ENCODE results near the gene EHMT1.
A peak's percentile ranks its signal among the peaks of the same experiment; 100 is the strongest.
"Not testable (repeated sequence)": the region's sequence is repeated elsewhere in the genome, so short reads cannot be mapped to it uniquely, and the experiment has no call there.

The EHMT1 gene

DNA sequence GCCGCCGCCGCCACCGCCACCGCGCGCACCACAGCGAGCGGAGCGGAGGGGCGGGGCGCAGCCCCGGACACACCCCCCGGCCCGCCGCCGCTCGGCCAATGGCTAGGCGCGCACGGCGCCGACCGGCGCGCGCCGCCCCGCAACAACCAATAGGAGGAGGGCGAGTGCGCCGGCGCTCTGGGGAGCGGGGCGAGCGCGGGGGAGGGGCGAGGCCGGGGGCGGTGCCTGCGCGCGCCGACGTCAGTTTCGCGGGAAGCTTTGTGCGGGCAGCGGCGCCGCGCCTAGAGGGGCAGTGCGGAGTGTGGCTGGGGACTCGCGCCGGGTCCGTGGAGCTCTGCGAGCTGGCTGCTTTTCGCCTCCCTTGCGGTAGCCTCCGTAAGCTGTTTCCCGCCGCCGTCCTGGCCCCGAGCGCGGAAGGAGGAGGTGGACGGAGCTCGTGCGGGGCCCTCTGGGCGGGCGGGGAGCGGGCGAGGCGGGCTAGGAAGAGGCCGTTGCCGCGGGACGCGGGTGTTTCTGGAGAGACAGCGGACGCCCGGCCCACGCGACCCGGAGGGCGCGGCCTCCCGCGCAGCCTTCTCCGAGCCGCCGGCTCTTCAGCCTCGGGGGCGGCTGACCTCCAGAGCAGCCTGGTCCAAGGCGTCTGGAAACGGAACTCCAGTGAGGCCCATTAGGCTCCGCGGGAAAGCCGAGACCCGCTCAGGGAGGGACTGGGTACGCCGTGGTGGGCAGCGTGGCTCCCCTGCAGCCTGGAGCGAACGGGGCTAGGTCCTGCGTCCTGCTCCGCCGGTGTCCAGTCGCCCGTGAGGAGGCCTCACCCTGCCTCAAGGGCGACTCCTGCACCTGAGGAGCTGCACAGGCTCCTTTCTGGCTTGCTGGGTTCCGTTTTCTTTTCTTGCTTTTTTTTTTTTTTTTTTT lies 28.1 kb upstream of the EHMT1 start, which contains the start of gene ZMYND19:
Gene ZMYND19, minus strand, starts transcription at position 44 of the 915 bp plus-strand sequence. CDS start 249 bp downstream, outside the sequence.
- DNase-seq: peak; percentile 85

DNA sequence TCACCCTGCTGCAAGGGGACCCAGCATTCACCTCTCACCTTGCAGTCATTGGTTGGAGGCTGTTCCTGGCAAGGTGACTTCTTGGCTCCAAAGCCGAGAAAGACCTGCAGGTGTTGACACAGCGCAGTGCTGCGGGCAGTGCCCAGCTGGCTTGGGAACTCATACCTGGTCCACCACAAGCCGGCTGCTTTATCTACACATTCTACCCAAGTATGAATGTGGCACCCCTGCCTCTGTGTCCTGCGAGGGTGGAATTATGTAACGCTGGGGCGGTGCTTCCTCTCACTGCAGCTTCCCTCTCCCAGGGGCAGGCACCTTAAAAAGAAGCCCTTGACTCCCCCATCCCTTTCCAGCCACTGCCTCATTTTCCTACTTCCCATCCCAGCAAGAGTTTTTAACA lies 26.0 kb upstream of the EHMT1 start:
- DNase-seq: no peak

DNA sequence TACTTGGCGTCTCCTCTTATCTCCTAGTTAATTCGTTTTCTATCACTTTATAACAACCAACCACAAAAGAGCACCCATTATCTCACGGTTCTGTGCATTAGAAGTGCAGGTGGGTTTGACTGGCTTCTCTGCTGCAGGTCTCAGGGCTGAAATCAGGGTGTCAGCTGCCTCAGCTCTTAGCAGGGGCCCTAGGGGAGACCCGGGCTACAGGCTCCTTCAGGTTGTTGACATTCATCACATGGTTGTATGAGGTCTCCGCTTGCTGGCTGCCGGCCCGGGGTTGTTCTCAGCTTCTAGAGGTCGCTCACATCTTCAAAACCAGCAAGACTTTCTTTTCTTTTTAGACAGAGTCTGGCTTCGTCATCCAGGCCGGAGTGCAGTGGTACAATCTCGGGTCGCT lies 25.6 kb upstream of the EHMT1 start:
- no peak for DNase-seq

DNA sequence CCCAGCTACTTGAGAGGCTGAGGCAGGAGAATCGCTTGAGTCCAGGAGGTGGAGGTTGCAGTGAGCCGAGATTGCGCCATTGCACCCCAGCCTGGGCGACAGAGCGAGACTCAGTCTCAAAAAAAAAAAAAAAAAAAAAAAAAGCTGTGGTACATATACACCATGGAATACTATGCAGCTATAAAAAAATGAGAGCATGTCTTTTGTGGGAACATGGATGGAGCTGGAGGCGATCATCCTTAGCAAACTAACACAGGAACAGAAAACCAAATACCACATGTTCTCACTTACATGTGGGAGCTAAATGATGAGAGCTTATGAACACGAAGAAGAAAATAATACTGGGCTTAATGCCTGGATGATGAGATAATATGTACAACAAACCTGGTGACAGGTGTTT lies 22.2 kb upstream of the EHMT1 start:
- DNase-seq: not testable (repeated sequence)

GRCh38 chr9:137598943-137599342 lies 19.9 kb upstream of the EHMT1 start:
- no peak for DNase-seq

- DNase-seq: no peak
Observed at GRCh38 chr9:137602661-137603060, 16.1 kb upstream of the EHMT1 start.

- no peak for DNase-seq
Observed at GRCh38 chr9:137603879-137604278, 14.9 kb upstream of the EHMT1 start.

DNA sequence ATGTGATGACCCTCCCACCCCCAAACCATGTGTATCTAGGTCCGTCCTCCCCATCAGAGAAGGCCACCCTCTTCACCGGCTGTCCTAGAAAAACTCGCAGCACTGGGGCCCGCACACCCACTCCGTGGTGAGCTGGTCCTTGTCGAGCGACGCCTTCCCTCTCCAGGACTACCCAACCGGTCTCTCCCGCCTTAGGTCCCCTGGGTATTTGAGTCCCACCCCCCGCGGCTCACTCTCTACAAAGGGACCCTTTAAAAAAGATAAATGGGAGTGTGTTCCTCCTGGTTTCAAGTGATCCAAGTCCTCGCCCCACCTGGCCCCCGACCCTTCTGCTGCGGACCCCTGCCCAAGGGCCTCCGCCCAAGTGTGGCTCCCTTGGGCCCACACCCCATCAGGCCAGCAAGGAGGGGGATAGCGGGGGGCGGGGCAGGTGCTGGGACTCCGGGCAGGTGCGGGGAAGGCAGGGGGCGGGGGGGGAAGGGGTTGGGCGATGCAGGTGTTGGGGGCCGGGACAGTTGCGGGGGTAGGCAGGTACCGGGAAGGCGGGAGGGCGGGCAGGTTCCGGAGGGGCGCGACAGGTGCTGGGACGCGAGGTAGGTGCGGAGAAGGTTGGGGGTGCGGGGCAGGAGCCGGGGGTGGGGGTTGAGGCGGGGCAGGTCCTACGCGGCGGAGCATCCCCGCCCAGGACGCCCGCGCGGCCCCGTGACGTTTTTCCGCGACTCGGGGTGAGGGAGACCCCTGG lies 14.3 kb upstream of the EHMT1 start:
- DNase-seq: no peak

- DNase-seq: peak; percentile 64
Observed at GRCh38 chr9:137605121-137606004, 13.4 kb upstream of the EHMT1 start, which contains the start of gene ARRDC1. TSS of gene ARRDC1 (plus strand) at chr9:137605686. CDS start at chr9:137605718, 32 bp downstream.

DNA sequence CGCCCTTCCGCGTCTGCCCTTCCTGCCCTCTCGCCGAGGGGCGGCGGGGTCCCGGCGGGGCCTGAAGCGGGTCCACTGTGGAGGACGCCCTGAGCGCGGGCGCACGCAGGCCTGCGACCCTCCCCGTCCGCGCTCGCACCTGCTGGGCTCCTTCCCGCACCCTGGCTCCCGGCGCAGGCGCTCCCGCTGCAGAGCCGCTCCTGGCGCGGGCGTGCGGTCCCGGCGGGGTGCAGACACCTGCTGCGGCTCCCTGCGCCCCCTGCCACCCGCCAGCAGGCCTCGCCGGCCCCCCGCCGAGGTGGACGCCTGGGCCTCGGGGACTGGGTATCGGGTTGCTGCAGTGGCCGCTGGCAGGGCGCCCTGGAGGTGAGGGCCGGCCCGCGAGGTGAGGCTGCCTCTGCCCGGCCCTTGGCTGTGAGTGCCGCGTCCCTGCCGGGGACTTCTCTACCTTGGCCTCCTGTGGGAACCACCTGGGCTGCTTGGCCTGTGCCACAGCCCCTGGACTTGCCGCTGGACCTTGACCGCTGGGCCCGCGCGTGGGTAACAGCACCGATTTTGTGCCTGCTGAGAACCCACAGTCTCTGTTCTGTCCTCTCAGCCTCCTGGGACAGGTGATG lies 12.7 kb upstream of the EHMT1 start:
- no peak for DNase-seq

GRCh38 chr9:137606734-137607138 lies 12.1 kb upstream of the EHMT1 start:
- DNase-seq: no peak

DNA sequence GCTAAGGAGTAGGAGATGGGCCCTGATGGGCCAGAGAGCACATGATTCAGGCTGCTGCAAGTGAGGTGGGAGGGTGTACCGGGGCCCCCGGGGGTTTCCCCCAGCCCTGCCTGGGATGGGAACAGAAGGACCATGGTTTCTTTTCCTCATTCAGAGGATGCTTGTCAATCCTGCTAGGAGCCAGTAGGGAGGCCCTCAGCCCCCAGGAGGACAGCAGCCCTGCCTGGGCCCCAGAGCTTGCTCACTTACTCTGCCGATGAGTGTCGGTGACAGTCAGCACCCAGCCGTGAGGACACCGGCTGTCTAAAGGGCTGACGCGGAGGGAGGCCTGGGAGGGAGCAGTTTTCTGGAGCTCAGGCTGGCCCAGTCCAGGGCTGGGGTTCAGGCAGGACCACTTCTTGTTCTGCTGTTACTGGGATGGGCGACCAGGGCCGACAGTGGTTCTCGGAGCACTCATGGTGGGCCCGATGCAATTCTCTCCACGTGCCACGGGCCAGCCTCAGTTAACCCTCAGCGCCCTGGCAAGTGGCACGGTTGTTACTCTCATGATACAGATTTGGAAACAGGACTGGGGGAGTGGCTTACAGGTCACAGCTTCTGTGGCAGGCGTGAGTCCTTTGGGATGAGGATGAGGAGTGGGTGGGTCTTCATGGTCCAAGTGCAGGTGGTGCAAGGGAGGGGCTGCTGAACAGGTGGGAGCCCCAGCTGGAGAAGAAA lies 11.5 kb upstream of the EHMT1 start:
- DNase-seq: no peak

DNA sequence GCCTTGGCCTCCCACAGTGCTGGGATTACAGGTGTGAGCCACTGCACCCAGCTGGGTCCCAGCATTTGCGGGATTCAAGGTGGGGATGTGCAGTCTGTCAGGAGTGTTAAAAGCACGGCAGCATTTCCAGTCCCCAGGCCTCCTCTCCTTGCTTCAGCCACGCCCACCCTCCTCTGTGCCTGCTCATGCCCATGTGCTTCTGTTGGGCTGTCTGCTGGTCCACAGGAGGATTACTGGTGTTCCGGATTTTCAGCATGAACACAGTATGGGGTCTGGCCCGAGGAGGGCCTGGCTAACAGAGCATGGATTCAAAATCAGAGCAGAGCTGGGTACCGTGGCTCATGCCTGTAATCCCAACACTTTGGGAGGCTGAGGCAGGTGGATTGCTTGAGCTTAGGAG lies 7.9 kb upstream of the EHMT1 start:
- DNase-seq: no peak

GRCh38 chr9:137611623-137612609 lies 6.9 kb upstream of the EHMT1 start:
- DNase-seq: no peak

- no peak for DNase-seq
Observed at GRCh38 chr9:137612741-137613142, 6.1 kb upstream of the EHMT1 start.

DNA sequence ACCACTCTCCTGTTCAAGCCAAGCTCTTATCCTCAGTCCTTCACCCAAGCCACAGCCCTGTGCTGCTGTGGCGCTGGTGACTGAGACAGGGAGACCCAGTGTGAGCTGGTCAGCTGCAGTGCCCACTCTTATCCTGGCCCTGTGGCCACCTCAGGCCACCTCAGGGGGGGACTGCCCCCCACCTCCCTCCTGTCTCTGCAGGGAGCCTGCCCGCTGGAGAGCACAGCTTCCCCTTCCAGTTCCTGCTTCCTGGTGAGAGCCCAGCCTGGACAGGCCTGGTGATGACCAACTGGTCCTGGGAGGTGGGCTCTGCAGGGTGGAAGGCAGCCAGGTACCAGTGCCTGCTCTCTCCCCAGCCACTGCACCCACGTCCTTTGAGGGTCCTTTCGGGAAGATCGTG lies 5.5 kb upstream of the EHMT1 start:
- DNase-seq: no peak

GRCh38 chr9:137613738-137614523 lies 4.9 kb upstream of the EHMT1 start:
- no peak for DNase-seq

DNA sequence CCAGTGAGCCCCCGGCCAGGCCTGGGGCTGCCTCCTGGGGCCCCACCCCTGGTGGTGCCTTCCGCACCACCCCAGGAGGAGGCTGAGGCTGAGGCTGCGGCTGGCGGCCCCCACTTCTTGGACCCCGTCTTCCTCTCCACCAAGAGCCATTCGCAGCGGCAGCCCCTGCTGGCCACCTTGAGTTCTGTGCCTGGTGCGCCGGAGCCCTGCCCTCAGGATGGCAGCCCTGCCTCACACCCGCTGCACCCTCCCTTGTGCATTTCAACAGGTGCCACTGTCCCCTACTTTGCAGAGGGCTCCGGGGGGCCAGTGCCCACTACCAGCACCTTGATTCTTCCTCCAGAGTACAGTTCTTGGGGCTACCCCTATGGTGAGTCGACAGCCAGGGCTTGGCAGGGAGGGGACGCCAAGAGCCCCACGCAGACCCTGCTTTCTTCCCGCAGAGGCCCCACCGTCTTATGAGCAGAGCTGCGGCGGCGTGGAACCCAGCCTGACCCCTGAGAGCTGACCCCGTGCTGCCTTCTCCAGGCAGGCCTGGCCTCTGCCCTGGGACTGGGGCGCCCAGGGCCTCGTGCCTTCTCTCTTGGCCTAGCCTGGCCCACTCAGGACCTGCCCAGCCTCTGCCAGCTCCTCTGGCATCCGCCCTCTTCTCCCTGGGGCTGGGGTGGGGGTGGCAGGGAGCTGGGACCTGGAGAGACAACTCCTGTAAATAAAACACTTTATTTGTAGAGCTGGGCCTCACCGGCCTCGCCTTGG lies 4.0 kb upstream of the EHMT1 start:
- DNase-seq: no peak

DNA sequence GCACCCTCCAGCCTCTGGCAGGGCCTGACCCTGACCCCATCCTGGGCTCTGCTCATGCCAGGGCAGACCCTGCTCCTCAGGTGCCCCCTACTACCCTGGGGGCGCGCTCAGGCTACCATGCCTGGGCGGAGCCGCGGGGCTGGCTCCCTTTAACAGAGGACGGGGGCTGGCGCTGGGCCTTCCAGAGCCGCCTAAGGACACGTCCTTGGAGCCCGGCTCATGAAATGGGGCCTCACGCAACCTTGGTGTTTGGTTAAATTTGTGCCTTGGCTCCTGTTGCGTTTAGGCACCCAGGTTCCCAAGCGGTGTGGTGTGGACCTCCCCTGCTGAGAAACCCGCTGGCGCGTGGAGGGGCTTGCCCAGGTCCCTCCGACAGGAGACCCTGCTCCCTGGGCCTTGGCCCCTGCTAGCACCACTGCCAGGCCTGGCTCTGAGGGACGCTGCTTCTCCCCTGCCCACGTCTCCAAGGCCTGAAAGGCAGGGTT lies 3.4 kb upstream of the EHMT1 start:
- no peak for DNase-seq
